SK-N-SH treated with all-trans-retinoic acid at 6 μM for 48 hours (cell line): ENCODE data around the gene SLC25A14.
"Not testable (repeated sequence)": the region's sequence is repeated elsewhere in the genome, so short reads cannot be mapped to it uniquely, and the experiment has no call there.

Source experiments
- ATAC-seq: fragments of 200-7000 bp; cut with Tn5 transposase; 3 replicates; pipeline ENCODE4 v1.9.1; 2020; ENCODE audit warnings: mild to moderate bottlenecking, moderate library complexity
- ARNTL ChIP-seq: fragments of 450-650 bp; formaldehyde crosslinking; IDR thresholded peaks from 2 replicates; pipeline ENCODE4 v1.5.0; 2020; ENCODE audit warnings: low read depth, mild to moderate bottlenecking, moderate library complexity, borderline replicate concordance
- CREB5 ChIP-seq: fragments of 250-450 bp; sonication (Bioruptor Pico); IDR thresholded peaks from 2 replicates; pipeline ENCODE4 v1.5.1; 2020; ENCODE audit warnings: low read depth, mild to moderate bottlenecking, moderate library complexity
- CSDC2 ChIP-seq: fragments of 250-450 bp; sonication (Bioruptor Pico); IDR thresholded peaks from 2 replicates; pipeline ENCODE4 v1.5.0; 2020; ENCODE audit warnings: mild to moderate bottlenecking, moderate library complexity
- CSRNP3 ChIP-seq: fragments of 250-450 bp; sonication (Bioruptor Pico); IDR thresholded peaks from 2 replicates; pipeline ENCODE4 v1.5.1; 2021; ENCODE audit warnings: mild to moderate bottlenecking, moderate library complexity
- ESRRG ChIP-seq: fragments of 250-450 bp; sonication (Bioruptor Pico); IDR thresholded peaks from 2 replicates; pipeline ENCODE4 v1.6.1; 2021; ENCODE audit warnings: mild to moderate bottlenecking
- GLIS3 ChIP-seq: fragments of 250-450 bp; sonication (Bioruptor Pico); IDR thresholded peaks from 2 replicates; pipeline ENCODE4 v1.5.0; 2020; ENCODE audit warnings: mild to moderate bottlenecking, moderate library complexity
- OSR1 ChIP-seq: fragments of 250-450 bp; sonication (Bioruptor Pico); IDR thresholded peaks from 2 replicates; pipeline ENCODE4 v1.8.0; 2022; ENCODE audit warnings: moderate library complexity, mild to moderate bottlenecking, inconsistent platforms
- RARB ChIP-seq: fragments of 250-450 bp; sonication (Bioruptor Pico); IDR thresholded peaks from 2 replicates; pipeline ENCODE4 v1.8.0; 2021; ENCODE audit warnings: mild to moderate bottlenecking, moderate library complexity
- TCF4 ChIP-seq: fragments of 250-450 bp; sonication (Bioruptor Pico); IDR thresholded peaks from 2 replicates; pipeline ENCODE4 v1.8.0; 2021; ENCODE audit warnings: mild to moderate bottlenecking, moderate library complexity, borderline replicate concordance
- TSHZ2 ChIP-seq: fragments of 250-450 bp; sonication (Bioruptor Pico); IDR thresholded peaks from 2 replicates; pipeline ENCODE4 v1.5.0; 2020; ENCODE audit warnings: mild to moderate bottlenecking, moderate library complexity
- ZFP3 ChIP-seq: fragments of 250-450 bp; sonication (Bioruptor Pico); IDR thresholded peaks from 2 replicates; pipeline ENCODE4 v1.5.0; 2020; ENCODE audit warnings: mild to moderate bottlenecking, moderate library complexity
- ZFP30 ChIP-seq: fragments of 450-650 bp; formaldehyde crosslinking; IDR thresholded peaks from 2 replicates; pipeline ENCODE4 v1.5.0; 2022; ENCODE audit warnings: mild to moderate bottlenecking, moderate library complexity
- ZNF565 ChIP-seq: fragments of 450-650 bp; formaldehyde crosslinking; conservative IDR thresholded peaks from 2 replicates; pipeline ENCODE4 v1.5.0; 2020; ENCODE audit warnings: low read depth, mild to moderate bottlenecking, moderate library complexity
- TF ChIP-seq, protein P1 (sequence below): fragments of 250-450 bp; sonication (Bioruptor Pico); IDR thresholded peaks from 2 replicates; pipeline ENCODE4 v1.8.0; 2021; ENCODE audit warnings: low read depth, mild to moderate bottlenecking, moderate library complexity, borderline replicate concordance
- TF ChIP-seq, protein P2 (sequence below): fragments of 250-450 bp; sonication (Bioruptor Pico); IDR thresholded peaks from 2 replicates; pipeline ENCODE4 v1.8.0; 2020; ENCODE audit warnings: mild to moderate bottlenecking, moderate library complexity, borderline replicate concordance

SLC25A14 gene

GRCh38 chrX:130304587-130305368 is 34.9 kb upstream of the SLC25A14 start:
- TF ChIP-seq CSRNP3 (no peak), ZFP3 (CRISPR knock-in tag) (no peak), RARB (CRISPR knock-in tag) (no peak), CREB5 (no peak)
- no peak for ATAC-seq

DNA sequence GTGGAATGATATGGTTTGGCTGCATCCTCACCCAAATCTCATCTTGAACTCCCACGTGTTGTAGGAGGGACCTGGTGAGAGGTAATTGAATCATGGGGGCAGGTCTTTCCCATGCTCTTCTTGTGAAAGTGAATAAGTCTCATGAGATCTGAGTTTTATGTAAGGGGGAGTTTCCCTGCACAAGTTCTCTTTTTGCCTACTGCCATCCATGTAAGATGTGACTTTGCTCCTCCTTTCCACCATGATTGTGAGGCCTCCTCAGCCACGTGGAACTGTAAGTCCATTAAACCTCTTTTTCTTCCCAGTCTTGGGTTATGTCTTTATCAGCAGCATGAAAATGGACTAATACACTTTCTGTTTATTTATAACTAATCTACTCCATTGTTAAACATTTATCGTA is 19.8 kb upstream of the SLC25A14 start:
- not testable (repeated sequence) for ATAC-seq

DNA sequence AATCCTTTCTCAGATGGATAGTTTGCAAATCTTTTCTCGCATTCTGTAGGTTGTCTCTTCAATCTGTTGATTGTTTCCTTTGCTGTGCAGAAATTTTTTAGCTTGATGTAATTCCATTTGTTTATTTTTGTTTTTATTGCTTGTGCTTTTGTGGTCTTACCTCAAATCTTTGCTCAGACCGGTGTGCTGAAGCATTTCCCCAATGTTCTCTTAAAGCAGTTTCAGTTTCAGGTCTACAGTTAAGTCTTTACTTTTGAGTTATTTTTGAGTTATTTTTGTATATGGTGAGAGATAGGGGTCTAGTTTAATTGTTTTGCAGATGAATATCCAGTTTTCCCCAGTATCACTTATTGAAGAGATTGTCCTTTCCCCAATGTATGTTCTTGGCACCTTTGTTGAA is 18.2 kb upstream of the SLC25A14 start:
- TF ChIP-seq, protein P1, sequence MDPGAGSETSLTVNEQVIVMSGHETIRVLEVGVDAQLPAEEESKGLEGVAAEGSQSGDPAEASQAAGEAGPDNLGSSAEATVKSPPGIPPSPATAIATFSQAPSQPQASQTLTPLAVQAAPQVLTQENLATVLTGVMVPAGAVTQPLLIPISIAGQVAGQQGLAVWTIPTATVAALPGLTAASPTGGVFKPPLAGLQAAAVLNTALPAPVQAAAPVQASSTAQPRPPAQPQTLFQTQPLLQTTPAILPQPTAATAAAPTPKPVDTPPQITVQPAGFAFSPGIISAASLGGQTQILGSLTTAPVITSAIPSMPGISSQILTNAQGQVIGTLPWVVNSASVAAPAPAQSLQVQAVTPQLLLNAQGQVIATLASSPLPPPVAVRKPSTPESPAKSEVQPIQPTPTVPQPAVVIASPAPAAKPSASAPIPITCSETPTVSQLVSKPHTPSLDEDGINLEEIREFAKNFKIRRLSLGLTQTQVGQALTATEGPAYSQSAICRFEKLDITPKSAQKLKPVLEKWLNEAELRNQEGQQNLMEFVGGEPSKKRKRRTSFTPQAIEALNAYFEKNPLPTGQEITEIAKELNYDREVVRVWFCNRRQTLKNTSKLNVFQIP (CRISPR knock-in tag), result no peak
- TF ChIP-seq ESRRG (CRISPR knock-in tag) (no peak), GLIS3 (CRISPR knock-in tag) (no peak), ZFP30 (CRISPR knock-in tag) (no peak), CREB5 (no peak), ZNF565 (no peak)
- TF ChIP-seq, all 23 proteins: peak for 0
- ATAC-seq, result no peak

DNA sequence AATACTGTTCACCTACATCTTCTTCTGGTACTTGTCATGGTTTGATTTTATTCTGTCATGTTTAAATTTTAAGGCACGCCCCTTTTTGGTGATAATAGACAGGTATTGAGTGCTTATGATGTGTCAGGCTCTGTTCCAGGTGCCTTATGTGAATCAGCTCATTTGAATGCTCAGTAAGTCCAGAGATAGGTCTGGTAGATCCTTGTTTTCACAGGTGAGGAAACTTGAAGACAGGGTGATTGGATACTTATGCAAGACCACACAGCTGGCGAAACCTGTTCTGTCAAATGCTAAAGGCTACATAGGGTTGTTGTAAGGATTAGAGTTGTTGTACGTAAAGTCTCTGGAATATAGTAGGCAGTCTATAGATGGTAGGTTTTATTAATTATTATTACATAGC is 9.6 kb upstream of the SLC25A14 start:
- TF ChIP-seq TCF4 (CRISPR knock-in tag), result no peak
- no peak for TF ChIP-seq ARNTL
- TF ChIP-seq, protein P2, sequence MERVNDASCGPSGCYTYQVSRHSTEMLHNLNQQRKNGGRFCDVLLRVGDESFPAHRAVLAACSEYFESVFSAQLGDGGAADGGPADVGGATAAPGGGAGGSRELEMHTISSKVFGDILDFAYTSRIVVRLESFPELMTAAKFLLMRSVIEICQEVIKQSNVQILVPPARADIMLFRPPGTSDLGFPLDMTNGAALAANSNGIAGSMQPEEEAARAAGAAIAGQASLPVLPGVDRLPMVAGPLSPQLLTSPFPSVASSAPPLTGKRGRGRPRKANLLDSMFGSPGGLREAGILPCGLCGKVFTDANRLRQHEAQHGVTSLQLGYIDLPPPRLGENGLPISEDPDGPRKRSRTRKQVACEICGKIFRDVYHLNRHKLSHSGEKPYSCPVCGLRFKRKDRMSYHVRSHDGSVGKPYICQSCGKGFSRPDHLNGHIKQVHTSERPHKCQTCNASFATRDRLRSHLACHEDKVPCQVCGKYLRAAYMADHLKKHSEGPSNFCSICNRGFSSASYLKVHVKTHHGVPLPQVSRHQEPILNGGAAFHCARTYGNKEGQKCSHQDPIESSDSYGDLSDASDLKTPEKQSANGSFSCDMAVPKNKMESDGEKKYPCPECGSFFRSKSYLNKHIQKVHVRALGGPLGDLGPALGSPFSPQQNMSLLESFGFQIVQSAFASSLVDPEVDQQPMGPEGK, result no peak
- no peak for TF ChIP-seq OSR1 (CRISPR knock-in tag)
- TF ChIP-seq, all 23 proteins: peak for 0
- ATAC-seq, result no peak

DNA sequence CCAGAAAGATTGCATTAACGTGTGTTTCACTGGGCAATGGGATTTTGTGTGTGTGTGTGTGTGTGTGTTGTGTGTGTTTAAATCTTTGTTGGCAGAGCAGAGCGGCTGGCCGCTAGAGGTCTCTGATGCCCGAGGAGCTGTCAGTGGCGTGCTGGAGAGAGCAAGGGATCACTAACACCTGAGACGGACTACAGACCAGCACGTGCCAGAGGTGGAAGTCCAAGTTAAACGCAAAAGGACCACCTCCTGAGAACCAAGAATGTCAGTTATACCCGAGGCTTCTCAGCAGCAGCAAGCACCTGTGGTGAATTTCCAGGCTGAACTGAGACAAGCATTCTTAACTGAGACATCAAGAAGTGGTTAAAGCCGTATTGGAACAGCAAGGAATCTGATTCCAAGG is 9.0 kb upstream of the SLC25A14 start:
- TF ChIP-seq CSDC2 (CRISPR knock-in tag), result no peak
- TF ChIP-seq ZFP3 (CRISPR knock-in tag), result no peak
- no peak for TF ChIP-seq GLIS3 (CRISPR knock-in tag)
- TF ChIP-seq TSHZ2 (CRISPR knock-in tag), result no peak
- TF ChIP-seq, protein P2, result no peak
- no peak for TF ChIP-seq ARNTL
- peak; percentile 93 for ATAC-seq
